Measurements from ENCODE around the gene ABCB10. TPM values are rescaled to one million over a fixed set of nuclear protein-coding genes. Genes with fewer than 3 reads are reported as not detected.
"Not testable (repeated sequence)": the region's sequence is repeated elsewhere in the genome, so short reads cannot be mapped to it uniquely, and the experiment has no call there.

Gene ABCB10
- total RNA-seq, 3 donors from 2014 or later: 13.8 to 18.6 (median 17.0) TPM

GRCh38 chr1:229514578-229515275 lies 43.8 kb downstream of the ABCB10 start:
- Histone ChIP-seq H3K9me3 (no peaks in the 10 kb centered on the region), H3K27me3 (no peaks in the 10 kb centered on the region), H3K4me1 (no peaks in the 10 kb centered on the region), H3K27ac (no peak overlapping the region), H3K36me3 (no peaks in the 10 kb centered on the region), H3K4me3 (no peak overlapping the region)
- no peak for TF ChIP-seq POLR2A (IDR thresholded peaks at IDR 0.05)
- peak; percentile 29 to 79 (median 64) for TF ChIP-seq CTCF (IDR thresholded peaks at IDR 0.05)
- DNase-seq (ENCODE audit: low spot score in 2 of 2): peak in 1 of 2 donors; percentile 68
- intact Hi-C loops (cut with DNase I; ENCODE audit: low total_unique reads): no loop called here

DNA sequence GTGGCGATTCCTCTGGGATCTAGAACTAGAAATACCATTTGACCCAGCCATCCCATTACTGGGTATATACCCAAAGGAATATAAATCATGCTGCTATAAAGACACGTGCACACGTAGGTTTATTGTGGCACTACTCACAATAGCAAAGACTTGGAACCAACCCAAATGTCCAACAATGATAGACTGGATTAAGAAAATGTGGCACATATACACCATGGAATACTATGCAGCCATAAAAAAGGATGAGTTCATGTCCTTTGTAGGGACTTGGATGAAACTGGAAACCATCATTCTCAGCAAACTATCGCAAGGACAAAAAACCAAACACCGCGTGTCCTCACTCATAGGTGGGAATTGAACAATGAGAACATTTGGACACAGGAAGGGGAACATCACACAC lies 46.9 kb downstream of the ABCB10 start:
- H3K27ac ChIP-seq; intact Hi-C loops (cut with DNase I; ENCODE audit: low total_unique reads): not testable (repeated sequence)

GRCh38 chr1:229511201-229511600 lies 47.3 kb downstream of the ABCB10 start:
- H3K4me1 ChIP-seq; DNase-seq (ENCODE audit: low spot score in 2 of 2); H3K4me3 ChIP-seq; intact Hi-C loops (cut with DNase I; ENCODE audit: low total_unique reads); H3K9me3 ChIP-seq; H3K27me3 ChIP-seq; H3K36me3 ChIP-seq; H3K27ac ChIP-seq: not testable (repeated sequence)

More for the DNA sequence above, 46.9 kb downstream of the ABCB10 start:
- not testable (repeated sequence) for H3K4me3 ChIP-seq; H3K27me3 ChIP-seq; H3K4me1 ChIP-seq; H3K36me3 ChIP-seq; H3K9me3 ChIP-seq; DNase-seq (ENCODE audit: low spot score in 2 of 2)

GRCh38 chr1:229509576-229509975 lies 48.9 kb downstream of the ABCB10 start:
- DNase-seq (ENCODE audit: low spot score in 2 of 2): no peak
- Histone ChIP-seq H3K4me3 (no peak overlapping the region), H3K4me1 (no peaks in the 10 kb centered on the region), H3K36me3 (no peaks in the 10 kb centered on the region), H3K27ac (peak overlapping the region in 1 of 2 donors; percentile 99), H3K9me3 (no peaks in the 10 kb centered on the region), H3K27me3 (no peaks in the 10 kb centered on the region)
- no peak for TF ChIP-seq POLR2AphosphoS5 (IDR thresholded peaks at IDR 0.05)
- no peak for TF ChIP-seq CTCF (IDR thresholded peaks at IDR 0.05)
- TF ChIP-seq POLR2A (IDR thresholded peaks at IDR 0.05): no peak
- intact Hi-C loops (cut with DNase I; ENCODE audit: low total_unique reads): no loop called here

DNA sequence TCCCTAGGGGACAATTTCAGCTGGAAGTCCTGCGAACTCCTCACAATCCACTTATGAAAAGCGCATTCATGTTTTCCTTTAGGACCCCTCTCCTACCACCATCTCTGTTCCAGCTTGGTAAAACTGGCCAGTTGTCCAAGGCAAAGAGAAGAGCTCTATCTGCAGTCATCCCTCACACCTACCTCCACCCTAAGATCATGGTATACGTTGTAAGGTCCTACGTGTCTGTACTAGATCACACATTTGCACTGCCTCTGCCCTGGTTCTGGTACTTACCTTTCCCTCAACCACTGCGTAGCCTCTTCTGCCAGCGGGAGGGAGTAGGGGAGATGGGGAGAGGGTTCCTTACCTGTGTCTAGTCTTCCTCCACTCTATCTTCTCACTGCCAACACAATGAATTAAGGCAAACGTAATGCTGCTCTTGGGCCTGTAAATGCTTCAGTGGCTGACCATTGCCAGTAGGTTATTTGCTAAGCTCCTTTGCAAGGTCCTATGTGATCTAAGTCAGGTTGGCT lies 49.6 kb downstream of the ABCB10 start:
- DNase-seq (ENCODE audit: low spot score in 2 of 2): no peak
- no peaks in the 10 kb centered on the region for H3K27me3 ChIP-seq
- peak overlapping the region; percentile 98 to 99 for H3K27ac ChIP-seq
- H3K36me3 ChIP-seq: no peaks in the 10 kb centered on the region
- H3K9me3 ChIP-seq: no peaks in the 10 kb centered on the region
- H3K4me3 ChIP-seq: peak overlapping the region; percentile 80 to 99 (median 99)
- TF ChIP-seq POLR2AphosphoS5 (IDR thresholded peaks at IDR 0.05): no peak
- TF ChIP-seq POLR2A (IDR thresholded peaks at IDR 0.05): no peak
- TF ChIP-seq CTCF (IDR thresholded peaks at IDR 0.05): no peak
- H3K4me1 ChIP-seq: no peaks in the 10 kb centered on the region
- intact Hi-C loops (cut with DNase I; ENCODE audit: low total_unique reads): no loop called here

GRCh38 chr1:229507951-229508822 lies 50.3 kb downstream of the ABCB10 start, which contains the start of gene NUP133:
Gene NUP133, minus strand, starts transcription at chr1:229508341. Its CDS starts 92 bp downstream, at chr1:229508249.
- Histone ChIP-seq H3K9me3 (no peaks in the 10 kb centered on the region), H3K27me3 (no peaks in the 10 kb centered on the region), H3K4me1 (no peaks in the 10 kb centered on the region), H3K36me3 (no peaks in the 10 kb centered on the region), H3K27ac (peak within 1 kb of the TSS; percentile 98 to 99), H3K4me3 (peak within 1 kb of the TSS; percentile 80 to 99 (median 99))
- TF ChIP-seq POLR2AphosphoS5 (IDR thresholded peaks at IDR 0.05): peak; percentile 85 to 95 (median 91)
- TF ChIP-seq CTCF (IDR thresholded peaks at IDR 0.05): no peak
- TF ChIP-seq POLR2A (IDR thresholded peaks at IDR 0.05): peak; percentile 73
- intact Hi-C loops (cut with DNase I; ENCODE audit: low total_unique reads): no loop called here
- peak; percentile 99 to 100 for DNase-seq (ENCODE audit: low spot score in 2 of 2)
